Ishikawa (cell line): ENCODE measurements around the gene ADRB2.

Source experiments
- CEBPB ChIP-seq: IDR thresholded peaks from 2 replicates; pipeline ENCODE4 v1.6.1; 2012
- CREB1 ChIP-seq: IDR thresholded peaks from 2 replicates; pipeline ENCODE4 v1.6.1; 2012; ENCODE audit warnings: low read depth
- EGR1 ChIP-seq: IDR thresholded peaks from 2 replicates; pipeline ENCODE4 v1.6.1; 2012
- EP300 ChIP-seq: IDR thresholded peaks from 2 replicates; pipeline ENCODE4 v1.6.1; 2012; ENCODE audit warnings: borderline replicate concordance
- FOXM1 ChIP-seq: IDR thresholded peaks from 2 replicates; pipeline ENCODE4 v1.6.1; 2012; ENCODE audit warnings: low read depth, borderline replicate concordance
- MAX ChIP-seq: IDR thresholded peaks from 2 replicates; pipeline ENCODE4 v1.6.1; 2012
- NFIC ChIP-seq: IDR thresholded peaks from 2 replicates; pipeline ENCODE4 v1.6.1; 2012
- RAD21 ChIP-seq: IDR thresholded peaks from 2 replicates; pipeline ENCODE4 v1.6.1; 2012; ENCODE audit warnings: low read depth
- REST ChIP-seq: IDR thresholded peaks from 2 replicates; pipeline ENCODE4 v1.6.1; 2012; ENCODE audit warnings: low read depth, mild to moderate bottlenecking
- TAF1 ChIP-seq: IDR thresholded peaks from 2 replicates; pipeline ENCODE4 v1.6.1; 2012; ENCODE audit warnings: low read depth, mild to moderate bottlenecking
- TCF12 ChIP-seq: IDR thresholded peaks from 2 replicates; pipeline ENCODE4 v1.6.1; 2012; ENCODE audit warnings: low read depth
- TEAD4 ChIP-seq: IDR thresholded peaks from 2 replicates; pipeline ENCODE4 v1.6.1; 2012
- YY1 ChIP-seq: IDR thresholded peaks from 2 replicates; pipeline ENCODE4 v1.6.1; 2012; ENCODE audit warnings: low read depth
- ZBTB7A ChIP-seq: IDR thresholded peaks from 2 replicates; pipeline ENCODE4 v1.6.1; 2012; ENCODE audit warnings: low read depth
- TF ChIP-seq, protein P1 (sequence below): IDR thresholded peaks from 2 replicates; pipeline ENCODE4 v1.6.1; 2012

Gene ADRB2

DNA sequence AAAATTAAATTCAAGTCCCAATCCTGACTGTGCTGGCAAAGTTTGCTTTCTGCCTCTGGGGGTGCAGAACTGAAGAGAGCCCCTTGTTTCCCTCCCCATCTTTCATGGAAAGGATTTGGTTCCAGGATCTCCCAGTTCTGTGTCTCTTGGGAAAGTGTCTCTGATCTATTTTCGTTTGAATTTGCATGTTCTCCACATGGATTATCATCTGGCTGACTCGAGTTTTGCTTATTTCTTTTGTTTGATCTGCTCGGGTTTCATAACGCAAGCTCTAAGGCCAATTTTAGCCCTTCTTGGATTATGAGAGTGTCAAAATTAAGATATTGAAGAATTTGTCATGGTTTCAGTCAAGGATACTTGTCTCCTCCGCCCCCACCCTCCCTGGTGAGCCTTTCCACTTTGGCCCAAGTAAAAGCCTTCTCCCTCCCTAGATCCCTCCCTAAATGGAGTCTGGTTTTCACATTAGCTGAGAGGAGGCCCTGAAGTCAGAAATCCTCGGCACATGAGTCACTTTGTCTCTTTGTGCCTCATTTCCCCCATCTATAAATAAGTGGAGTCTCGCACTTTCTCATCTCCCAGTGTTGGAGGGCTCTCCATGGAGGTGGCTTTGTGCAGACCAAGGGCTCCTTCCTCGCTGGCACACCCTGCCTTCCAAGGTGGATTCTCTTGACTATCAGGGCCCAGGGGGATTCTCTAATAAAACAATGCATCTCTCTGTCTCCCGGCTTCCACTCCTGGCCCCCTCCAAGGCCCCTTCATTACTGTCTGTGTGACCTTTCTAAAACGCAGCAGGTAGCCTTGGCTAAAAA, 17.3 kb downstream of the ADRB2 start:
- TF ChIP-seq CEBPB (no peak), TAF1 (no peak), YY1 (no peak), NFIC (no peak), TCF12 (no peak), REST (no peak), FOXM1 (no peak), CREB1 (no peak), TEAD4 (no peak), ZBTB7A (no peak), EGR1 (no peak), EP300 (no peak), MAX (no peak), RAD21 (no peak)
- TF ChIP-seq, protein P1, sequence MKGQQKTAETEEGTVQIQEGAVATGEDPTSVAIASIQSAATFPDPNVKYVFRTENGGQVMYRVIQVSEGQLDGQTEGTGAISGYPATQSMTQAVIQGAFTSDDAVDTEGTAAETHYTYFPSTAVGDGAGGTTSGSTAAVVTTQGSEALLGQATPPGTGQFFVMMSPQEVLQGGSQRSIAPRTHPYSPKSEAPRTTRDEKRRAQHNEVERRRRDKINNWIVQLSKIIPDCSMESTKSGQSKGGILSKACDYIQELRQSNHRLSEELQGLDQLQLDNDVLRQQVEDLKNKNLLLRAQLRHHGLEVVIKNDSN, result no peak

- TF ChIP-seq RAD21 (no peak), TEAD4 (no peak), TAF1 (no peak), YY1 (no peak), FOXM1 (no peak), CREB1 (no peak), NFIC (no peak), EGR1 (no peak)
- TF ChIP-seq, protein P1, result no peak
Measured at GRCh38 chr5:148844433-148845280, 18.2 kb downstream of the ADRB2 start.

DNA sequence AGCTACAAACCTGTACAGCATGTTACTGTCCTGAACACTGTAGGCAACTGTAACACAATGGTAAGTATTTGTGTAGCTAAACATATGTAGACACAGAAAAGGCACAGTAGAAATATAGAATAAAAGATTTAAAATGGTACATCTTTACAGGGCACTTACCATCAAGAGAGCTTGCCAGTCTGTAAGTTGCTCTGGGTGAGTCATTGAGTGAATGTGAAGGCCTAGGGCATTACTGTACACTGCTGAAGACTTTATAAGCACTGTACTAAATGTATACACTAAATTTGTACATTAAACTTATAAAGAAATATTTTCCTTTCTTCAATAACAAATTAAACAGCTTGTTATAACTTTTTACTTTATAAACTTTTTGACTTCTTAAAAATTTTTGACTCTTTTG, 20.5 kb downstream of the ADRB2 start:
- TF ChIP-seq TAF1 (no peak), RAD21 (no peak), CREB1 (no peak), MAX (no peak), NFIC (no peak), TEAD4 (no peak), ZBTB7A (no peak), EGR1 (no peak), REST (no peak), CEBPB (no peak), FOXM1 (no peak), EP300 (no peak), TCF12 (no peak), YY1 (no peak)
- TF ChIP-seq, protein P1, result no peak

DNA sequence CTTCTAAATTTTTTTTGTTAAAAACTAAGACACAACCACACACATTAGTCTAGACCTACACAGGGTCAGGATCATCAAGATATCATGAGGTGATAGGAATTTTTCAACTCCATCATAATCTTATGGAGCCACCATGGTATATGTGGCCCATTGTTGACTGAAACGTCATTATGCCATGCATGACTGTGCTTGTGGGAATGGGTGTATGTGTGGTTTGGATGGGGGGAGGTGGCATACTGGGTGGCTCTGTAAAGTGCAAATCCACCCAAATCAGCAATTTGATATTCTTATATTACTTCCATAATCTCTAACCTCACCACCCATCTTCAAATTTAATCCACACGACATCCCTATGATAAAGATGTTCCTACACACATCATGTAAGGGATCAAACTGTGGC, 21.0 kb downstream of the ADRB2 start:
- TF ChIP-seq YY1 (no peak), CEBPB (no peak)
- TF ChIP-seq, protein P1, result no peak
